ENCODE data around the gene VGLL3.

VGLL3 gene

GRCh38 chr3:86954226-86954625 is 36.7 kb downstream of the VGLL3 start:
- Histone ChIP-seq H3K27me3 (ENCODE audit: insufficient read depth, poor library complexity, severe bottlenecking) (no peaks in the 10 kb centered on the region), H3K4me1 (ENCODE audit: insufficient read depth, poor library complexity, severe bottlenecking) (peaks cover 26% of the 10 kb centered on the region), H3K4me3 (ENCODE audit: severe bottlenecking) (no peak overlapping the region), H3K36me3 (ENCODE audit: low read depth) (no peaks in the 10 kb centered on the region), H3K9me3 (ENCODE audit: severe bottlenecking) (no peaks in the 10 kb centered on the region), H3K27ac (ENCODE audit: poor library complexity, severe bottlenecking) (no peak overlapping the region)
- DNase-seq (ENCODE audit: low spot score), result no peak
- TF ChIP-seq, protein P1, sequence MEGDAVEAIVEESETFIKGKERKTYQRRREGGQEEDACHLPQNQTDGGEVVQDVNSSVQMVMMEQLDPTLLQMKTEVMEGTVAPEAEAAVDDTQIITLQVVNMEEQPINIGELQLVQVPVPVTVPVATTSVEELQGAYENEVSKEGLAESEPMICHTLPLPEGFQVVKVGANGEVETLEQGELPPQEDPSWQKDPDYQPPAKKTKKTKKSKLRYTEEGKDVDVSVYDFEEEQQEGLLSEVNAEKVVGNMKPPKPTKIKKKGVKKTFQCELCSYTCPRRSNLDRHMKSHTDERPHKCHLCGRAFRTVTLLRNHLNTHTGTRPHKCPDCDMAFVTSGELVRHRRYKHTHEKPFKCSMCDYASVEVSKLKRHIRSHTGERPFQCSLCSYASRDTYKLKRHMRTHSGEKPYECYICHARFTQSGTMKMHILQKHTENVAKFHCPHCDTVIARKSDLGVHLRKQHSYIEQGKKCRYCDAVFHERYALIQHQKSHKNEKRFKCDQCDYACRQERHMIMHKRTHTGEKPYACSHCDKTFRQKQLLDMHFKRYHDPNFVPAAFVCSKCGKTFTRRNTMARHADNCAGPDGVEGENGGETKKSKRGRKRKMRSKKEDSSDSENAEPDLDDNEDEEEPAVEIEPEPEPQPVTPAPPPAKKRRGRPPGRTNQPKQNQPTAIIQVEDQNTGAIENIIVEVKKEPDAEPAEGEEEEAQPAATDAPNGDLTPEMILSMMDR (IDR thresholded peaks at IDR 0.05; ENCODE audit: poor library complexity, severe bottlenecking), result no peak
- ATAC-seq (ENCODE audit: low read depth), result peak; percentile 49; the same call in 2 of the 3 replicates

GRCh38 chr3:86951322-86951721 is 39.6 kb downstream of the VGLL3 start:
- peaks cover 34% of the 10 kb centered on the region for H3K4me1 ChIP-seq (ENCODE audit: insufficient read depth, poor library complexity, severe bottlenecking)
- no peaks in the 10 kb centered on the region for H3K36me3 ChIP-seq (ENCODE audit: low read depth)
- ATAC-seq (ENCODE audit: low read depth) (peak; percentile 89), DNase-seq (ENCODE audit: low spot score) (no peak)
- TF ChIP-seq, protein P1 (IDR thresholded peaks at IDR 0.05; ENCODE audit: poor library complexity, severe bottlenecking), result no peak
- no peaks in the 10 kb centered on the region for H3K9me3 ChIP-seq (ENCODE audit: severe bottlenecking)
- no peak overlapping the region for H3K27ac ChIP-seq (ENCODE audit: poor library complexity, severe bottlenecking)
- no peaks in the 10 kb centered on the region for H3K27me3 ChIP-seq (ENCODE audit: insufficient read depth, poor library complexity, severe bottlenecking)
- no peak overlapping the region for H3K4me3 ChIP-seq (ENCODE audit: severe bottlenecking)

DNA sequence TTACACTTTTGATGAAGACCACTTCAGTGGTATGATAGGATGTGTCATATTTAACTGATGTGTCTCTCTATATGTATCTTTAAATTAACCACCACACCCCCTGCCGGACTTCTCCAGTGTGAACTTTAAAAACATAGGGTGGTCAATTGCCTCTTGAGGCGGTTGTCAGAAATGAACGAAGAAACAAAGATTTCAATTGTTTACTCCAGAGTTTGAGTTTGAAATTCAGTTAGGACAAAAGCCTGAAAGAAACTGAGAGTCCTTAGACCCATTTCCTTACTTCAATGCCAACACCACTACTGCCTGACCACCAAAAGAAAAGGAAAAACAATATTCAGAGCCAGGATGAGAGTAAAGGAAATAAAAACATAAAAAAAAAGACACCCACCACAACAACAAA is 40.2 kb downstream of the VGLL3 start:
- no peaks in the 10 kb centered on the region for H3K27me3 ChIP-seq (ENCODE audit: insufficient read depth, poor library complexity, severe bottlenecking)
- DNase-seq (ENCODE audit: low spot score) (no peak), ATAC-seq (ENCODE audit: low read depth) (no peak)
- H3K9me3 ChIP-seq (ENCODE audit: severe bottlenecking), result no peaks in the 10 kb centered on the region
- H3K36me3 ChIP-seq (ENCODE audit: low read depth), result no peaks in the 10 kb centered on the region
- H3K27ac ChIP-seq (ENCODE audit: poor library complexity, severe bottlenecking), result no peak overlapping the region
- H3K4me1 ChIP-seq (ENCODE audit: insufficient read depth, poor library complexity, severe bottlenecking), result peaks cover 34% of the 10 kb centered on the region
- TF ChIP-seq, protein P1 (IDR thresholded peaks at IDR 0.05; ENCODE audit: poor library complexity, severe bottlenecking), result no peak
- no peak overlapping the region for H3K4me3 ChIP-seq (ENCODE audit: severe bottlenecking)

- Histone ChIP-seq H3K27ac (ENCODE audit: poor library complexity, severe bottlenecking) (peak overlapping the region; percentile 31), H3K4me3 (ENCODE audit: severe bottlenecking) (no peak overlapping the region), H3K4me1 (ENCODE audit: insufficient read depth, poor library complexity, severe bottlenecking) (peaks cover 34% of the 10 kb centered on the region), H3K27me3 (ENCODE audit: insufficient read depth, poor library complexity, severe bottlenecking) (no peaks in the 10 kb centered on the region), H3K9me3 (ENCODE audit: severe bottlenecking) (no peaks in the 10 kb centered on the region), H3K36me3 (ENCODE audit: low read depth) (no peaks in the 10 kb centered on the region)
- ATAC-seq (ENCODE audit: low read depth) (no peak), DNase-seq (ENCODE audit: low spot score) (no peak)
- TF ChIP-seq, protein P1 (IDR thresholded peaks at IDR 0.05; ENCODE audit: poor library complexity, severe bottlenecking), result no peak
Observed at GRCh38 chr3:86949850-86950249, 41.1 kb downstream of the VGLL3 start.

GRCh38 chr3:86948822-86949221 is 42.1 kb downstream of the VGLL3 start:
- peak overlapping the region; percentile 31 for H3K27ac ChIP-seq (ENCODE audit: poor library complexity, severe bottlenecking)
- DNase-seq (ENCODE audit: low spot score) (no peak), ATAC-seq (ENCODE audit: low read depth) (peak; percentile 78)
- H3K9me3 ChIP-seq (ENCODE audit: severe bottlenecking), result no peaks in the 10 kb centered on the region
- no peaks in the 10 kb centered on the region for H3K27me3 ChIP-seq (ENCODE audit: insufficient read depth, poor library complexity, severe bottlenecking)
- TF ChIP-seq, protein P1 (IDR thresholded peaks at IDR 0.05; ENCODE audit: poor library complexity, severe bottlenecking), result no peak
- peaks cover 27% of the 10 kb centered on the region for H3K4me1 ChIP-seq (ENCODE audit: insufficient read depth, poor library complexity, severe bottlenecking)
- H3K4me3 ChIP-seq (ENCODE audit: severe bottlenecking), result no peak overlapping the region
- H3K36me3 ChIP-seq (ENCODE audit: low read depth), result no peaks in the 10 kb centered on the region

All from RWPE2 (cell line).